Measurements from ENCODE around the gene SERHL2. TPM values are rescaled to one million over a fixed set of nuclear protein-coding genes. Genes with fewer than 3 reads are reported as not detected.
A peak's percentile ranks its signal among the peaks of the same experiment; 100 is the strongest.

SERHL2 gene
- polyA plus RNA-seq, 3 donors = 0.20 to 0.60 (median 0.24) TPM

DNA sequence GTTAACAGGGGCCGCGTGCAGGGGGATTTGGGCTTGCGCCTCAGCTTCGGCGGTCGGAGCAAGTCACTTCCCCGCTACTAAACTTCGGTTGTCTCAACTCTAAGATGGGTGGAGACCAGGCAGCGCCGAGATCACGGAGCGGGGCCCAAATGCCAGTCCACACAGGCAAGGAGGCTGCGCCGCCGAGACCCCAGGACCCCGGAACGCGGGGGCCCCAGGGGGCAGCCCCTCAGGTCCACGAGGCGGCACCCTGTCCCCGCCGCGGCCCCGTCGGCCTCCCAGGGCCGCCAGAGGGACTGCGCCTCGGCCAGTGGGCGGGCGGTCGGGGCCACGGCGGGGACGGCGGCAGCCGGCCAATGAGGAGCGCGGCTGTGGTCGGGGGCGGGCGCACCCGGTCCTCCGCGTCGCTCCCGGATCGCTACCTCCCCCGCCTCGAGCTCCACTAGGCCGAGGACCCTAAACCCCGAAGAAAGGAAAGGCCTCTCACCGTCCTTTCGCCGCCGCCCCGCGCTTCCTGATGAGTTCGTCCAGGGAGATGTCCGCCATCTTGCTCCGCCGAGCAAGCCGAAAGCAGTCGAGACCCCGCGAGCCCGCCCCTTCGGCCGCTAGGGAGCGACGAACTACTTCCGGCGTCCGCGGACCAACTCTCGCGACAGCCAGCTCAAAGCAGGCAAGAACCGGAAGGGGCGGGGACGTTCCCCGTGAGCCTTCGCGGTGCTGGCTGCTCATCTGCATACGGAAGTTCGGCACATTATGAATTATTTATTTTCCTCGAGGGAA is 60.7 kb downstream of the SERHL2 start, which contains the start of gene POLDIP3:
Gene POLDIP3, minus strand, starts transcription at position 572 of the 780 bp plus-strand sequence. Its CDS starts 26 bp downstream, at position 546.
- Histone ChIP-seq H3K4me1 (ENCODE audit: control insufficient read depth in 1 of 2, insufficient read depth in 2 of 2, low read length in 2 of 2) (peaks cover 50 to 67% of the 10 kb centered on the region in 2 donors), H3K27me3 (ENCODE audit: control insufficient read depth in 2 of 2, insufficient read depth in 2 of 2, low read length in 2 of 2) (no peaks in the 10 kb centered on the region), H3K4me2 (replicated peaks; ENCODE audit: extremely low read depth, low read length, poor library complexity, severe bottlenecking) (peak within 1 kb of the TSS; percentile 91), H3K36me3 (replicated peaks in 1 of 2; ENCODE audit: control insufficient read depth in 1 of 2, insufficient read depth in 2 of 2, low read length in 2 of 2) (peaks cover 12 to 24% of the 10 kb centered on the region in 2 donors), H3K79me2 (ENCODE audit: insufficient read depth, low read length) (peaks cover 50% of the 10 kb centered on the region), H4K20me1 (ENCODE audit: insufficient read depth, low read length) (peaks cover 42% of the 10 kb centered on the region), H3K4me3 (replicated peaks in 1 of 3; ENCODE audit: low read depth in 2 of 3, low read length in 3 of 3) (peak within 1 kb of the TSS; percentile 55 to 96 (median 73)), H3K27ac (ENCODE audit: low read depth in 1 of 2, low read length in 2 of 2) (peak within 1 kb of the TSS; percentile 90 to 100), H2AFZ (ENCODE audit: insufficient read depth, low read depth, low read length, poor library complexity, severe bottlenecking) (peak within 1 kb of the TSS; percentile 55), H3K9me3 (replicated peaks in 1 of 2; ENCODE audit: control insufficient read depth in 1 of 2, insufficient read depth in 1 of 2, low read length in 2 of 2) (no peaks in the 10 kb centered on the region), H3K9ac (ENCODE audit: insufficient read depth, low read length, poor library complexity, severe bottlenecking) (peak within 1 kb of the TSS; percentile 96)
- peak within 1 kb of the TSS; percentile 97 to 100 (median 99) for H3K27ac Mint-ChIP-seq
- TF ChIP-seq, protein P1, sequence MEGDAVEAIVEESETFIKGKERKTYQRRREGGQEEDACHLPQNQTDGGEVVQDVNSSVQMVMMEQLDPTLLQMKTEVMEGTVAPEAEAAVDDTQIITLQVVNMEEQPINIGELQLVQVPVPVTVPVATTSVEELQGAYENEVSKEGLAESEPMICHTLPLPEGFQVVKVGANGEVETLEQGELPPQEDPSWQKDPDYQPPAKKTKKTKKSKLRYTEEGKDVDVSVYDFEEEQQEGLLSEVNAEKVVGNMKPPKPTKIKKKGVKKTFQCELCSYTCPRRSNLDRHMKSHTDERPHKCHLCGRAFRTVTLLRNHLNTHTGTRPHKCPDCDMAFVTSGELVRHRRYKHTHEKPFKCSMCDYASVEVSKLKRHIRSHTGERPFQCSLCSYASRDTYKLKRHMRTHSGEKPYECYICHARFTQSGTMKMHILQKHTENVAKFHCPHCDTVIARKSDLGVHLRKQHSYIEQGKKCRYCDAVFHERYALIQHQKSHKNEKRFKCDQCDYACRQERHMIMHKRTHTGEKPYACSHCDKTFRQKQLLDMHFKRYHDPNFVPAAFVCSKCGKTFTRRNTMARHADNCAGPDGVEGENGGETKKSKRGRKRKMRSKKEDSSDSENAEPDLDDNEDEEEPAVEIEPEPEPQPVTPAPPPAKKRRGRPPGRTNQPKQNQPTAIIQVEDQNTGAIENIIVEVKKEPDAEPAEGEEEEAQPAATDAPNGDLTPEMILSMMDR (IDR thresholded peaks at IDR 0.05) = peak; percentile 25
- no peaks in the 10 kb centered on the region for H3K9me3 Mint-ChIP-seq
- H3K4me3 Mint-ChIP-seq = peak within 1 kb of the TSS; percentile 87 to 96
- DNase-seq = peak; percentile 98 to 99 (median 99)
- H3K27me3 Mint-ChIP-seq (ENCODE audit: low read depth in 3 of 3) = peaks cover 0 to 3% (median 3%) of the 10 kb centered on the region in 3 donors
- peaks cover 63% of the 10 kb centered on the region for H3K4me1 Mint-ChIP-seq
- intact Hi-C loops (cut with micrococcal nuclease) = loop anchor here in 1 of 2 donors (5.0 to 10.0 kb wide), 2 partner anchors 538 to 990 kb away; partner anchors contain the start of genes DESI1, TSPO and XRCC6
- peaks cover 20 to 34% of the 10 kb centered on the region in 2 donors for H3K36me3 Mint-ChIP-seq
- under 1% methylated on average over 69 of the region's 85 CpGs for WGBS (ENCODE audit: insufficient coverage)

DNA sequence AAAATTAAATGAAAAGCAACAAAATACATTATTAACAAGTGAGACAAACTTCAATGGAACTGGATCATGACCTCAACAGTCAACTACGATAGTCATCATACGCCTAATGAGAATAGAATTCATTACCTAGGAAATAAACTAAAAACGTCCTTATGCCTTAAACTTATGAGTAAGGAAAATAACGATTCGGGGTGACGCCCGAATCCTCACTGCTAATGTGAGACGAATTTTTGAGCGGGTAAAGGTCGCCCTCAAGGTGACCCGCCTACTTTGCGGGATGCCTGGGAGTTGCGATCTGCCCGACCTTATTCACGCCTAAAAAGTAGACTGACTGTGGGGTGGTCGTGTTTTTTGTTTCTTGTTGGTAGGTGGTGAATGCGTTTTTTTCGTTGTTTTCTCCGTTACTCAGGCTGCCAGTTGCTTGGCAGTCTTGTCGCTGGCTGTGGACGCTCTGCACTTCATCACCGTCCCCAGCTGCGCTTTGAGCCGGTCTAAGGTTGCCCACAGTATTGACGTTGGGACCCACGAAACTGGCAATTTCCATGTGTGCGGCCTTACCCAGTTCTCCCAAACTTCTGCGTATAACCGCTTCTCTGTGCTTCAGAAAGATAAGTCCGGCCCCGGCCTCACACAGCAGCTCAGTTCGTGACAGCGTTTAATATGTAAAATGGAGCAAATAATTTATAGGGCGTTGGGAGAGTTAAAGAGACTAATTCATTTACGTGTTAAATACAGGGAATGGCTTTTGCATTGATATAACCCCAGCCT is 61.5 kb downstream of the SERHL2 start:
- intact Hi-C loops (cut with micrococcal nuclease) = loop anchor here in 1 of 2 donors (5.0 to 10.0 kb wide), 2 partner anchors 537 to 990 kb away; partner anchors contain the start of genes DESI1, TSPO and XRCC6

More for the DNA sequence above, 61.5 kb downstream of the SERHL2 start:
- peak overlapping the region; percentile 55 for H2AFZ ChIP-seq (ENCODE audit: insufficient read depth, low read depth, low read length, poor library complexity, severe bottlenecking)
- no peaks in the 10 kb centered on the region for H3K9me3 ChIP-seq (replicated peaks in 1 of 2; ENCODE audit: control insufficient read depth in 1 of 2, insufficient read depth in 1 of 2, low read length in 2 of 2)
- peaks cover 34% of the 10 kb centered on the region for H4K20me1 ChIP-seq (ENCODE audit: insufficient read depth, low read length)
- TF ChIP-seq, protein P1 (IDR thresholded peaks at IDR 0.05) = no peak
- peak; percentile 91 to 97 (median 97) for DNase-seq
- Mint-ChIP-seq H3K4me1 (peaks cover 56% of the 10 kb centered on the region), H3K9me3 (no peaks in the 10 kb centered on the region), H3K27me3 (ENCODE audit: low read depth in 3 of 3) (peaks cover 0 to 3% (median 3%) of the 10 kb centered on the region in 3 donors), H3K4me3 (peak overlapping the region; percentile 69 to 95), H3K27ac (peak overlapping the region; percentile 97 to 100 (median 99)), H3K36me3 (peaks cover 20 to 40% of the 10 kb centered on the region in 2 donors)
- no peaks in the 10 kb centered on the region for H3K27me3 ChIP-seq (ENCODE audit: control insufficient read depth in 2 of 2, insufficient read depth in 2 of 2, low read length in 2 of 2)
- H3K9ac ChIP-seq (ENCODE audit: insufficient read depth, low read length, poor library complexity, severe bottlenecking) = peak overlapping the region; percentile 96
- peak overlapping the region; percentile 91 for H3K4me2 ChIP-seq (replicated peaks; ENCODE audit: extremely low read depth, low read length, poor library complexity, severe bottlenecking)
- H3K4me1 ChIP-seq (ENCODE audit: control insufficient read depth in 1 of 2, insufficient read depth in 2 of 2, low read length in 2 of 2) = peaks cover 42 to 59% of the 10 kb centered on the region in 2 donors
- 0% methylated on average over 27 of the region's 35 CpGs for WGBS (ENCODE audit: insufficient coverage)
- H3K4me3 ChIP-seq (replicated peaks in 1 of 3; ENCODE audit: low read depth in 2 of 3, low read length in 3 of 3) = peak overlapping the region in 2 of 3 experiments; percentile 55 to 96
- H3K27ac ChIP-seq (ENCODE audit: low read depth in 1 of 2, low read length in 2 of 2) = peak overlapping the region; percentile 90 to 100
- peaks cover 17 to 31% of the 10 kb centered on the region in 2 donors for H3K36me3 ChIP-seq (replicated peaks in 1 of 2; ENCODE audit: control insufficient read depth in 1 of 2, insufficient read depth in 2 of 2, low read length in 2 of 2)
- H3K79me2 ChIP-seq (ENCODE audit: insufficient read depth, low read length) = peaks cover 43% of the 10 kb centered on the region

Measured in CD14-positive monocyte (primary cell).